SU-DHL-6 (cell line): Measurements from ENCODE around the gene PSMB11.

Experiments used
- H2AFZ ChIP-seq: fragments of 200-600 bp; sonication (generic); 2 replicates; pipeline ENCODE4 v1.6.1; 2014; ENCODE audit warnings: low read depth, mild to moderate bottlenecking, moderate library complexity, mixed read lengths, antibody characterized with exemption, low read length; ENCODE audit not compliant: severe bottlenecking
- H3F3A ChIP-seq: fragments of 200-600 bp; shearing (Covaris generic); 2 replicates; pipeline ENCODE4 v1.6.0; 2016; ENCODE audit warnings: antibody characterized with exemption, mild to moderate bottlenecking; ENCODE audit not compliant: insufficient read depth
- H3K27ac ChIP-seq: fragments of 200-600 bp; sonication (generic); 2 replicates; pipeline ENCODE4 v1.5.1; 2016; ENCODE audit warnings: low read depth, mild to moderate bottlenecking, low read length, moderate library complexity, mixed read lengths
- H3K27me3 ChIP-seq: fragments of 200-600 bp; sonication (generic), shearing (Covaris generic); 2 replicates; pipeline ENCODE4 v1.6.0; 2014; ENCODE audit warnings: mild to moderate bottlenecking, low read length
- H3K36me3 ChIP-seq: fragments of 200-600 bp; sonication (generic); 2 replicates; pipeline ENCODE4 v1.6.1; 2014; ENCODE audit warnings: mild to moderate bottlenecking, low read length, mixed read lengths
- H3K4me2 ChIP-seq: fragments of 300-600, 200-600 bp; shearing (Covaris generic), sonication (generic); 2 replicates; pipeline ENCODE4 v1.6.0; 2014; ENCODE audit warnings: low read length, low read depth, mild to moderate bottlenecking; ENCODE audit not compliant: poor library complexity, severe bottlenecking
- H3K4me3 ChIP-seq: fragments of 200-600 bp; sonication (generic); 2 replicates; pipeline ENCODE4 v1.5.1; 2014; ENCODE audit warnings: antibody characterized with exemption, low read length, mild to moderate bottlenecking, mixed read lengths; ENCODE audit not compliant: insufficient read depth, poor library complexity, severe bottlenecking
- H3K79me2 ChIP-seq: fragments of 200-600 bp; sonication (generic); 2 replicates; pipeline ENCODE4 v1.6.1; 2014; ENCODE audit warnings: mild to moderate bottlenecking, low read length, moderate library complexity; ENCODE audit not compliant: insufficient read depth
- H3K9ac ChIP-seq: fragments of 200-600 bp; sonication (generic); 2 replicates; pipeline ENCODE4 v1.7.0; 2014; ENCODE audit warnings: mild to moderate bottlenecking, low read length
- H3K9me2 ChIP-seq: fragments of 200-600 bp; sonication (generic); replicated peaks from 2 replicates; pipeline ENCODE4 v1.6.1; 2014; ENCODE audit warnings: low read length; ENCODE audit not compliant: insufficient read depth
- H3K9me3 ChIP-seq: fragments of 200-600 bp; sonication (generic); 2 replicates; pipeline ENCODE4 v1.6.1; 2014; ENCODE audit warnings: low read length, mixed read lengths; ENCODE audit not compliant: insufficient read depth
- H4K20me1 ChIP-seq: fragments of 200-600 bp; sonication (generic); 2 replicates; pipeline ENCODE4 v1.6.1; 2014; ENCODE audit warnings: low read depth, mild to moderate bottlenecking, antibody characterized with exemption, low read length, moderate library complexity, mixed read lengths
- EZH2phosphoT487 ChIP-seq: fragments of 200-600 bp; sonication (generic), shearing (Covaris generic); conservative IDR thresholded peaks from 2 replicates; pipeline ENCODE4 v1.6.1; 2018; ENCODE audit warnings: mild to moderate bottlenecking, antibody characterized with exemption, low read length, moderate library complexity, mixed read lengths
- TF ChIP-seq, protein P1 (sequence below): fragments of 200-600 bp; sonication (generic); IDR thresholded peaks from one replicate; pipeline ENCODE4 v1.5.1; 2017; ENCODE audit warnings: antibody characterized with exemption, mild to moderate bottlenecking, low read length, moderate library complexity; ENCODE audit not compliant: insufficient read depth, poor library complexity, severe bottlenecking

Gene PSMB11

DNA sequence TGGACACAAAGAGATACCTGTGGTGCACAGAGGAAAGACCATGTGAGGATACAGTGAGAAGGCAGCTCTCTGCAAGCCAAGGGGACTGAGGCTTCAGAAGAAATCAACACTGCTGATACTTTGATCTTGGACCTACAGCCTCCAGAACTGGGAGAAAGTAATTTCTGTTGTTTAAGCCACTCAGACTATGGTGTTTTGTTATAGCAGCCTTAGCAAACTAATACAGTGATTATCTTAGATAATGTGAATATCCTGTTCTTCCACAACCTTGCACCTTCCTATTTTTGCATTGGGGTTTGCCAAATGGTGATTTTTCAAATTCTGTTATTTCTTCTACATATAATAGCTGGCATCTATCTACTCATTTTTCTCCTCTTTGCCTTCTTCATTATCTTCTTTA lies 23.9 kb upstream of the PSMB11 start:
- H3K4me2 ChIP-seq, result no peak overlapping the region
- no peaks in the 10 kb centered on the region for H3K36me3 ChIP-seq
- no peaks in the 10 kb centered on the region for H4K20me1 ChIP-seq
- H3K9me3 ChIP-seq, result no peaks in the 10 kb centered on the region
- no peaks in the 10 kb centered on the region for H3K9me2 ChIP-seq
- H3K27ac ChIP-seq, result no peak overlapping the region
- no peak overlapping the region for H3K9ac ChIP-seq
- no peak for TF ChIP-seq EZH2phosphoT487
- TF ChIP-seq, protein P1, sequence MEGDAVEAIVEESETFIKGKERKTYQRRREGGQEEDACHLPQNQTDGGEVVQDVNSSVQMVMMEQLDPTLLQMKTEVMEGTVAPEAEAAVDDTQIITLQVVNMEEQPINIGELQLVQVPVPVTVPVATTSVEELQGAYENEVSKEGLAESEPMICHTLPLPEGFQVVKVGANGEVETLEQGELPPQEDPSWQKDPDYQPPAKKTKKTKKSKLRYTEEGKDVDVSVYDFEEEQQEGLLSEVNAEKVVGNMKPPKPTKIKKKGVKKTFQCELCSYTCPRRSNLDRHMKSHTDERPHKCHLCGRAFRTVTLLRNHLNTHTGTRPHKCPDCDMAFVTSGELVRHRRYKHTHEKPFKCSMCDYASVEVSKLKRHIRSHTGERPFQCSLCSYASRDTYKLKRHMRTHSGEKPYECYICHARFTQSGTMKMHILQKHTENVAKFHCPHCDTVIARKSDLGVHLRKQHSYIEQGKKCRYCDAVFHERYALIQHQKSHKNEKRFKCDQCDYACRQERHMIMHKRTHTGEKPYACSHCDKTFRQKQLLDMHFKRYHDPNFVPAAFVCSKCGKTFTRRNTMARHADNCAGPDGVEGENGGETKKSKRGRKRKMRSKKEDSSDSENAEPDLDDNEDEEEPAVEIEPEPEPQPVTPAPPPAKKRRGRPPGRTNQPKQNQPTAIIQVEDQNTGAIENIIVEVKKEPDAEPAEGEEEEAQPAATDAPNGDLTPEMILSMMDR, result no peak
- H3K79me2 ChIP-seq, result no peaks in the 10 kb centered on the region
- peaks cover 4% of the 10 kb centered on the region; the same call in 1 of the 2 replicates for H3F3A ChIP-seq
- H3K4me3 ChIP-seq, result no peak overlapping the region
- no peak overlapping the region for H2AFZ ChIP-seq
- H3K27me3 ChIP-seq, result no peaks in the 10 kb centered on the region

DNA sequence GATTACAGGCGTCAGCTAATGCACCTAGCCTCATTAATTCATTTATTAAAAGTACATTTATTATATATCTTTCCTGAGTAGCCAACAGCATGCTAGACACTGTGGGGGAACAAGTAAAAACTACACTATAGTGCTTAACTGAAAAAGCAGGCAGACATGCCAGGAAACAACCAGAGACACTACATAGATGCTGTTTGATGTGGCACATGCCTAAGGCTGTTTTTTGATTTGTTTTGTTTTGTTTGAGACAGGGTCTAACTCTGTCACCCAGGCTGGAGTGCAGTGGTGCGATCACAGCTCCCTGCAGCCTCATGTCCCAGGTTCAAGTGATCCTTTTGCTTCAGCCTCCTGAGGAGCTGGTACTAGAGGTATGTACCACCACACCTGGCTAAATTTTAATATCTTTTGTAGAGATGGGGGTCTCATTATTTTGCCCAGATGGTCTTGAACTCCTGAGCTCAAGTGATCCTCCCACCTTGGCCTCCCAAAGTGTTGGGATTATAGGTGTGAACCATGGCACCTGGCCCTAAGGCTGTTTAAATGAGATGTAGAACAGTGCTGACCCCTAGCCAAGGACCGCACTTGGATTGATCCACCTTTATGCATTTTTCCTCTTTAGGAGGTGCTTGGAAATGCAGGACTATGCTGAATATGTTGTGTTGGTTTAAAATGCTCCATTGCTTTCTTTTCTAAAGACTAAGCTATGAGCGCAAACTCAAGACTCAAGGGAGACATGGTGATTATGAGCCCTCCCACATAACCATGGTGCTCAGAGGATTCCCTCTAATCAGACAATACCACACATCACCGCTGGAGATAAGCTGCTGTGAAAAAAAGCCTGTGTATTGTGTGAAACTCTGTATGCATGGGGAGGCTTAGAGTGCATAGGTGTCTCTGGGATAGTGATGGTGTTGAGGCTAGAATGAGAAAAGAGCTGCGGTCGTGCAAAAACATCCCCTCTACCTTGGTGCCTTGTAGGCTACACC lies 21.6 kb upstream of the PSMB11 start:
- Histone ChIP-seq H3K9me3 (no peaks in the 10 kb centered on the region), H3K4me3 (no peak overlapping the region), H3K27ac (no peak overlapping the region), H2AFZ (no peak overlapping the region), H3K27me3 (no peaks in the 10 kb centered on the region), H3K9ac (no peak overlapping the region), H3K36me3 (no peaks in the 10 kb centered on the region; the same call in 1 of the 2 replicates), H4K20me1 (no peaks in the 10 kb centered on the region), H3F3A (peaks cover 4% of the 10 kb centered on the region; the same call in 1 of the 2 replicates), H3K4me2 (no peak overlapping the region), H3K9me2 (no peaks in the 10 kb centered on the region), H3K79me2 (no peaks in the 10 kb centered on the region)
- no peak for TF ChIP-seq EZH2phosphoT487
- TF ChIP-seq, protein P1, result no peak

DNA sequence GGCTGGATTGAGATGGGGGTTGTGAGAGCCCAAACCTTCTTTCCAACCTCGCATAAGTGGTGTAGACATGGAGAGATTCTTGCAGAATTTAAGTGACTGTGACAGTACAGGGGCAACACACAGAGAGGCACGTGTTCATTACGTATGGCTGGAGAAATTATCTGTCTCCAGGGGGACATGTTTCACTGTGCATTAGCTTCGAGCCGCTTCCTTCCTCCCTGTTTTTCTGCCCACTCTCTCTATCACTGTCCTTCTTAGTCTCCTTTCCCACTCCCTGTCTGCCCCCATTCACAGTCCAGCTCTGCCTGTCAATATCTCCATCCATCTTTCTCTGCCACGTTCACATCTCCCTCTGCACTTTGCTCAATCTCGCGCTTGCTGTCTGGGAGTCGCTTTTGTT lies 20.6 kb upstream of the PSMB11 start:
- Histone ChIP-seq H2AFZ (no peak overlapping the region), H3K27me3 (no peaks in the 10 kb centered on the region), H3K9me3 (no peaks in the 10 kb centered on the region), H3K9me2 (no peaks in the 10 kb centered on the region), H3K4me3 (no peak overlapping the region), H3K27ac (no peak overlapping the region), H3K9ac (no peak overlapping the region), H3K4me2 (no peak overlapping the region), H3F3A (peaks cover 4% of the 10 kb centered on the region; the same call in 1 of the 2 replicates), H4K20me1 (no peaks in the 10 kb centered on the region), H3K36me3 (peaks cover 5% of the 10 kb centered on the region; the same call in 1 of the 2 replicates), H3K79me2 (no peaks in the 10 kb centered on the region)
- TF ChIP-seq, protein P1, result no peak
- TF ChIP-seq EZH2phosphoT487, result no peak
